NCI-H510A (cell line): ENCODE data around the gene NRP1.

Experiments used
- DNase-seq: peaks from one replicate; lab custom pipeline; 2025; lab: John Stamatoyannopoulos, UW

The NRP1 gene

DNA sequence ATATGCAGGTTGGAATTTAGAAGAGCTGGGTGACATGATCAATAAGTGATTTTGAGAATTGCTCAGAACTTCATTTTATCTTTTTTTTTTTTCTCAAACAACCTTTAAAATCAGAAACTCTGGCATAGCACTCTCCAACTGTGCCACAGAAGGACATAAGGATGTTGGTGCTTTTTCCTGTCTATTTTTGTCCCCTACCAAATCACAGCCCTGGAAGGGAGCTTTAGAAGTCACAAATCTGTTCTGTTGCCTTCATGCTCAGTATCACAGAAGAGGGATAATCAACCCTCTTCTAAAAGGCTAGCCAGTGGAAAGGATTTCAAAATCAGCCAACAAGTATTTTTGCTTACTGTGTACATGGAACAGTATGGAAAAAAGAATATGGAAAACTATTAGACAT is 14.8 kb upstream of the NRP1 start:
- DNase-seq: no peak

DNA sequence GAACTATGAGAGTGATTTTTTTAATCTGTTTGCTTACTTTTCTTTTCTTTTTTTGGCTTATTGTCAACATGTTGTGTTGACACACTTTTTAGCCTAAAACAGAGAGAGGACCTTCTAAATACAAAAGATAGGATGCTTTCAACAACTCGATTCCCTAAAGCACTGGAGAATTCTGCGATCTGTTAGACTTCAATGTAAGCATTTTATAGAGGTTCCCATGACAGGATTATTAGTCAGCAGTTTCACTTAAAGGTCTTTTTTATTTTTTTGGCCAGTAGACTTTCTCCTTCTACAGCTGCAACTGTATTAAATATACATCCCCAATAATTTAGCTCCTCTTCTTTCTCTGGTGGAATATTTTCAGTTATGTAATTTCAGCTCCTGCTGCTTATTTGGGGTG is 12.7 kb upstream of the NRP1 start:
- no peak for DNase-seq

DNA sequence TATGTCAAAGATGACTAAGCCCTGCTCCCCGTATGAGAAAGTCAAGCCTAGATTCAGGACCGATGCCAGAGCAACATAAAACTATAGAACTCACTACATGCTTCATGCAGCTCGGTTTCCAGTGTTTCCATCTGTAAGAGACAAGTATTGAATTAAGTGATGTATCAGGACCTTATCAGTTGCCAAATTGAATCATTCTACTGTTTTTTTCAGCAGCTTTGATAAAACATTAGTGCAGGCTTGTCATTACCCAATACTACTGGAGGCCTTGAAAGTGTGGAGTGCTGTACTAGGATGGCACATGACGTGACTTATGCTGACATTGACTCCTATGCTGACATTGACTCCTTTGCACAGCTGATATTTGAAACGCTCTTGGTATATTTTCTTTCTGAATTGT is 10.8 kb upstream of the NRP1 start:
- no peak for DNase-seq

DNA sequence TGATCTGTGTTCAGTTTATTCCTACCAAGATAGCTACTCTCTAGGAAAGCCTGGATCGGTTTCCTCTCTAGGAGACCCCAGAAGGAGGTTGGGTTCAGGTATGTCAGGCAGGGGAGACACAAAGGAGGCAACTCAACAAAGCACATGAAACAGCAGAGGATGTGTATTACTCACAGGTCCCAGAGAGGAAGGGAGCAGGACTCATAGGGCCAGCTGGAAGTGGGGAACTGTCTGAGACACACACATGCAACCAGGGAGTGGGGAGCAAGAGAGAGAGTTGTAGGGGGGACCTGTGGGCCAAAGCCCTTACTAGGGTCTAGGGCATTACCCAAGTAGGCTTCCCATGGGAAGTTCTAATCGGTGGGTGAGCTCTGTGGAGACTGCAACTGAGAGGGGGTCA is 10.2 kb upstream of the NRP1 start:
- no peak for DNase-seq

DNA sequence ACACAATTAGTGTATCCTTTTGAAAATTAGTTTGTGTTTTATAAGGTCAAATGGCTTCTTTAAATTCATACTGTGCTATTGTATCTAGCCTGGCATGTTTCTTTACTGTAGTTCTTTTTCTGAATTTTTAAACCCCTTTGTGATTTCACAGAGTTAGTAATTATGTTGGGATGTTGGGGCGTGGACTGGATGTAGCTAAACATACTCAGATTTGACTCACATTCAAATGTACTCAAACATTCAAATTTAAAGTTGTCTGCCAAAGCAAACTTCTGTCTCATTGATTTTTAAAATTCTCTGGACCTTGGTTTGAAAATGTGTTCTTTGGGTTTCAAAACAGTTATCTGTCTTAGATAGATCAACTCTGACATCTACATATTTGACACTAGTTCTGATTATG is 7.2 kb upstream of the NRP1 start:
- DNase-seq: no peak

DNA sequence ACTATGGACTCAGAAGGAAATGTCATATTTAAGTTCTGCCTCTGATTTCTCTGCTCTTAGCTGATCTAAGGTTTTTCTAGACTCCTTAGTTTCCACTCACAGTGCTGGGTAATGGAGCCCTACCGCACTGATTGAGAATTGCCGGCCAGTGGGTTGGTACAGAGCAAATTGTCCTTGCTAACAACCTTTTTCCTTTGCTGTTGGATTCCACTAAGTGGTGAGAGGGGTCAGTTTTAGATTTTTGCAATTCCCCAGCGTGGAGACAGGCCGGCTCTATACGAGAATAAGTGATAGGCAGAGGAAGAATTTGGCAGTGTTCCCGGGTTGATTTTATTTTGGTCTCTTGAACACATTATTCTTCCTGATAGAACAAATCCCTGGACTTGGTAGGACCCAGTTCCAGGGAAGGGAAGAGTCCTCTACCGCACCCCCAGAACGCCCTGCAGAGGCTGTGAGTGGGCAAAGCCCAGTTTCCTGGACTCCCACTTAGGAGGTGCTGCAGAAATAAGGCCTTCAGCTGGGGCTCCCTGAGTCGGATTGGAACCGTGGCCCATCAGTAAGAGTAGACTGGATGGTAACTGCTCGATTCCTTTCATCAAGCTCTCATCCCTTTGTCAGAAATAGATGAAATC is 3.0 kb upstream of the NRP1 start:
- no peak for DNase-seq

DNA sequence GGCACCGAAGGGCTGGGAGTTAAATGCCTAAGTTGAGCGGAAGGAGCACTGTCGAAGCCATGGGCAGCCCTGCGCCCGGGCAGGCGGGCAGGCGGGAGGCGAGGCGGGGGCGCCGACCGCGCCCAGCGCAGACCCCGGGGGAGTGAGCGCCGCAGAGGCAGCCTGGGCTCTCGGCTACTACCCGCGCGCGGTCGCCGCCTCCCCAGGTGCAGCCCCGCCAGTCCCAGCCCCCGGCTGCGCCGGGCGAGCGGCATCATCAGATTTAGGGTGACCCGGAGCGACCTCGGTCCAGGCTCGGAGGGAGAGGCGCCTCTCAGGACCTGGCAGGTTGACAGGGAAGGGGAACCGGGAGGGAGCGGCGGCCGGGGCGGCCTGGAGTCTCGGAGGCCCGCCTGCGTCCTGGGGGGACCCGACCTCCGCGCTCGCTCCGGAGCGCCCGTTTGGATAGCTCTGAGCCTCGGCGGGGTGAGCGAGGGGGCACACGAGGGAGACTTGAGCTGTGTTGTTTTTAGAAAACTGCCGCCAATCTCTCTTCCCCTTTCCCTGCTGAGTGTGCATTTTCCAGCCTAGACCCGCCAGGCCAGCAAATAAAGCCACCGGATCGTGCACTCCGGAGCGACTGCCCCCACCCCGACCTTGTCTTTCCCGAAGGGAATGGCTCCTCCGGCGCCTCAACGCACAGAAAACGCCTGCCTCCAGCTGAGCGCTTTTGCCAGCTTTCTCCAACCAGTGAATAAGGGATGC is 2.3 kb upstream of the NRP1 start:
- DNase-seq: no peak

DNA sequence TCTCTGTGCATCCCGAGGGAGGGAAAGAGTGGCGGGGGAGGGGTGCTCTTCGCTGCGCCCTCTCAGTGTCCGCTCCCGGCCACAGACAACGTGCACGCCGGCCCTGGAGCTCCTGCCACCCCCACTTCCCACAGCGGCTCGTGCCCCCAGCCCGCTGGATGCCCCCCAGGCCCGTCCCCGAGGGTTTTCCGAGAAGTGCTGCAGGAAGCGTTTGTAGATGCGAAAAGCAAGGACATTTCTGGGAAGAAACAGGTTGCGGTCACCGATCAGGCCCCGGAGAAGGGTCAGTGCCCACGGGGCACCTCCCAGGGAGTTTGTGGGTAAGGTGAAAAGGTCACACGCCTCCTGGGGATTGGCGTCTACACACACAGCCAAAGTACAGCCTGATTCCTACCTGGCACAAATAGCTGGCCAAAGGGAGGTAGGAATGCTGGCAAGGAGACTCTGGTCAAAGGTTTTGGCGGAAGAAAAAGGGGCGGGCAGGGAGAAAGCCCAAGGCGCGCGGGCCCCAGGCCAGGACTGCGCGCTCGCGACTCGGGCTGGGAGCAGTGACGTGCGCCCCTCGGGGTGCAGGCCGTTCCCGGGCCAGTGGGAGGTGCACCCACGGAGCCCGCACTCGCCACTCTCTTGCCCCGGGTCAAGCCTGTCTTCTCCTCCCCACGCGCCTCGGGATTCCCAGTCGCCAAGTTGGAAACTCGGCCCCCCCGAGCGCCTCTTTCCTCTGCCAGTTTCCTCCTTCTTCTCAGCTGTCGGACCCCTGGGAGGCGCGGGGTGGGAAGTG is 1.5 kb upstream of the NRP1 start:
- no peak for DNase-seq

DNA sequence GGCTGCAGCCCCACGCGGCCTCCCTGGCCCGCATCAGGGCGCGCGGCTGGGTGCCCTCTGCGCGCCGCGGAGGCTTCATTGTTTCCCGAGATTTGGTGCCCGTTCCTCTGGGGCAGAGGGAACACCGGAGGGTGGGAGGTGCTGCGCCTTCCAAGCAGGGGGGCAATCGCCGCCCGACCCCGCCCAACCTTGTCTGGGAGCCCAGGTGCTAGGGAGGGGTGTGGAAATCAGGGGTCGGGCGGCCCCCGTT is 1.0 kb upstream of the NRP1 start:
- DNase-seq: no peak

DNA sequence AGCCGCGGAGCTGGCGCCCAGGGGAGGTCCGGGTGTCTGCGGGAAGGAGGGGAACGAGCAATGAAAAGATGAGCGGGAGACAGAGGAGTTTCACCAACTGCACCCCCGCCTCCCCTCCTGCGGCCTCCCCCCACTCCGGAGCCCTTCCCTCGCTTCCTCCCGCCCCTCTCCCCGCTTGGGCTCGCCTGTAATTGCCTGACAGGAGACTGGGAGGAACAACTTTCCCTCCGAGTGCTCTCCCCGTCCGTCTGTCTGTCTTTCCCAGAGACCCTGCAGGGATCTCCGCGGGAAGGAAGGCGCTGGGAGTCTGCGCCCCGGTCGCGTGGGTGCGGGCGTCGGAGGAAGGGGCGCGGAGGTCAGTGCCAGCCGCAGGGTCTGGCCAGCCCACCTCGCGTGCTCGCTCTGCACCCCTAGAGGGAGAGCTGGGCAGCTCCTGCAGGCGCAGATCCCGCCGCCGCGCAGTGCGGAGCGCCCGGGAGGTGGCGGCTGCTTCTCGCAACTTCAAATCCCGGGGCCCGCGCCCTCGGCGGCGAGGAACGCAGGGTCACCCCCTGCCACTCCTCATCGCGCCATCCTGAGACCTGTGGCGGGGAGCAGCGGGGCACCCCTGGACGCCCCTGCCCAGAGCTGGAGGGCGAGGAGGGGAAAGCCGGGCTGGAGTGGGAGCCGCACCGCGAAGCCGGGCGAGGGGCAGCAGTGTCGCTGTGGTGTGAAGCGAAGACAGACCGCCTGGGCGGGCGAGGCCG is 511 bp upstream of the NRP1 start:
- no peak for DNase-seq

DNA sequence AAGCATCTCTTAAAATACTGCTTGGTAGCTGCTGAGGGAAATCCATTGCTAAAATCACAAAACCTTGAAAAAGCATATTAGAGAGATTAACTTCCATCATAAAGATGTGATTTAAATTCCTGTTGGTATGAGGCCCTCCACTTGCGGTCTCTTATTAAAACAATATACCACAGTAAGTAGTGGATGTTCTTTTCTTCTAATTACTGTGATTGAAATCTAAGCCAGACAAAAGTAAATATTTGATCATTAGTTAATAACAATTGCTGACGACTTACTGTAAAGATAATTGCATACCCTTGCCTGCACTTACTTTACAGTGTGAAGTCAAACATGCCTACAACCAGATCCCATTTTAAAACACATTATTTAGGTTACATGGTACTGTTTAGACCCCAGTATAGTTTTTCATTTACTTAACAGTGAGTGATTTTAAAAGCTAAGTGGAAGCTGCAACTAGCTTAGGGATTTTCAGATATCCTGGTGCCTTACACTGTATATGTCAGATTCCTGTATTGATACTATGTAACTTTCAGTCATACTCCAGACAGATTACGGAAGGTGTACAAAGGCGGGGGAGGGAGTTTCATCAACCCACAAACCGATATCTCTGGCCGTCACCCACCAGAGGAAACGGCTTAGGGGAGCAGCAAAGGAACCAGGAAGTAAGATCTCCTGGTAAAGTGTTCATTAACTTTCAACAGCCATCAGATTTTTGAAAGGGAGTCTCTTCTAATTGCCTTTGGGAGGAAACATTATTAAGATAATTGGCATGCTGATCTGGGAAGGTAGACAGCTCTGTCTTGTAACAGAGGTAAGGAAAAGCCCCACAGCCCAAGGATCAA is 986 bp downstream of the NRP1 start:
- no peak for DNase-seq

DNA sequence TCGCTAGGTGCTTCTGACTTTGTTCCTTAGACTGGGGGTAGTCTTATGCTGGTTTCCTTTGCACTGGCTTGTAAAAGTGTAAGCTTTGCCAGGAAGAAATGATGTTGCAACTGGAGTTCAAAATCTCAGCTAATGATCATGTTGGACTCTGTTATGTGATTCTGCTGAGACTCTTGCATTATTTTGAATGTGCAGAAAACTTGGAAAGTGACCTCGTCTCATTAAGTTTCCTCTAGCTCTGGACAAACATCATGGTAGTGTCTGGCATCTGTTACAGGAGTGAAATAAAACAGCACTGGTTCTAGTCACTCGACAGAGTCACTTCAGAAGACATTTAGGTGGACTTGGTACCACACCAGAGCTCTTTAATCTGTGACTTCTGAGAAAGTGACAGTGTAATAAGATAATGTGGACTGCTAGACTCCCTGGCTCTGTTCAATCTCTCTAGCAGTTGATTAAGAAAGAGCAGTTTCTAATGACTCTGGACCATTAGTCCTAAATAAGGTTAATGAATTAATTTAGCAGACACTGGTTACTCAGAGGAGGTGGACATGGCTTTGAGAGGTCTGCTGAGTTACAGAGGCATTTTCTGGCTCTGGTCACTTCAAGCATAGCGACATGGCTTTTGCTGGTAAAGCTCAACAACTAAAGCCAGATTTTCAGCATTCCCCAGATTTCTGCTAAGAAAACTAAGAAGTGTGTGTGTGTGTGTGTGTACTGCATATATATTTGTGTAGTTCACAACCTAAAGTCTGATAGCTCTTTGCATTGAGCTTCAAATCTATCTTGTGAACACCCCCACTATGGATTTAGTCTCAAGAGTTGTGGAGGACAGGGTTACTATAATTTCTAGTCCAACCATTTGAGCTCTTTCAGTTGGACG is 2.0 kb downstream of the NRP1 start:
- DNase-seq: no peak

DNA sequence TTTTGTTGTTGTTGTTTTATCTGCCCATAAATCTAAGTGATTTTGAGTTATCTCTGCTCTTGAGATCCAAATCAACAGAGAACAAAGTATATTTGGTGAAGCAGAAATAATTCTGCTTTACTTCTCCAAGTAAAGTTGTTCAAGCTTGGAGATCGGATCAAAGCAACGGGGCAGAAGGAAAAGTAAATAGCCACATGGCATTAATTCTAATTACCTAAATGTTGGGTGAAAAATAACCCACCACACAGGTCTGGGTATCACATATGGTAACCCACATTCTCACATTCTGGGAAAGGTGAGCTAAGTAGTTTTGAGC is 3.1 kb downstream of the NRP1 start:
- DNase-seq: no peak

DNA sequence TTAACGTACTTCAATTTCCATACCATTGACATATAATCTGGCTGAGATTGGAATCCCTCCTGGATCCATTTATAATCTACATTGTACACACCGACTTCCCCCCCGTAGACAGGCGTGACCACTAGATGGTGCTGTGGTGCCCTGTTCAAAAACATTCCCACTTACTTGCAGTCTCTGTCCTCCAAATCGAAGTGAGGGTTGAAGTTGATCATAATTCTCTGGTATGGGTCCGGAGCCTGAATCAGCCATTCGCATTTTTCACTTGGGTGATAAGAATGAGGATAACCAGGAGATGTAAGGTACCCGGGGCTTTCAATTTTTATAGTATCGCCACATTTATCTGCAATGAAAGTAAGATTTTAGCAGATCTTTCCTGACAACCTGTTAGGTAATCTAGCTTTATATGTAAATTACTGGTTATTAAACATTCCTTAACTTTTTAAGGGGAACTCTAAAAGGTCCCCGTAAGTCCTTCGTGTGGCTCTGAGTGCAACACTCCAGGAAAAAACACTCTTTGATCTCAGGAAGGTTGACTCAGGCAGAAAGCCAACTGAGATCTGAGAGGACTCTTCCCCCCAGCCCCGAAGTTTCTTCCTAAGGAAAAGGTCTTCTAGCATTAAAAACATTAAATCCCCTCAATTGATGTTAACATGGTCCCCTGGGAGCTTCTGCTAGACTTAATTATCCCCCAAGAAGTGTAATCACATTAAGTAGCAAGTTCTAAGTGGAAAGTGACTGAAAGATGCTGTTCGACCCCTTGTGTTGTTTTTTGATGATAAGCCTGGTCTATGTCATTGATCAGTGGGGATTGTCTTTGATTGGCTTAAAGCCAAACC is 3.7 kb downstream of the NRP1 start:
- DNase-seq: peak; percentile 23

DNA sequence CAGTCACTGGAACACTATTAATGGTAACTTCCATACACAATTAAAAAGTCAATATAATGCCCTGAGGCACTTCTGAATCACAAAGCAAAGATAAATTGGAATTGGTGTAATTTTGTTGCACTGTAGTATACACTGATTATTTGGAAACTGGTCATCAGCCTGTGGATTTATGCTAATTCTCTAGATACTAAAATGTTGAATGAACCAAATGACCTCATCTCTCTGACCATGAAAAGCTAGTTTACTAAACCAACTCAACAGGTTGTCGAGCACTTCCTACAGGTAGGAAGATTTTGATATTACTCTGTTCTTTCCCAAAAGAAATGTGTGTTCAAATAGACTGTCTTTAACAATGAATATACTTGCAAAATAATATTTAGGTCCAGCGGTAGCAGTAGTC is 5.3 kb downstream of the NRP1 start:
- DNase-seq: no peak

DNA sequence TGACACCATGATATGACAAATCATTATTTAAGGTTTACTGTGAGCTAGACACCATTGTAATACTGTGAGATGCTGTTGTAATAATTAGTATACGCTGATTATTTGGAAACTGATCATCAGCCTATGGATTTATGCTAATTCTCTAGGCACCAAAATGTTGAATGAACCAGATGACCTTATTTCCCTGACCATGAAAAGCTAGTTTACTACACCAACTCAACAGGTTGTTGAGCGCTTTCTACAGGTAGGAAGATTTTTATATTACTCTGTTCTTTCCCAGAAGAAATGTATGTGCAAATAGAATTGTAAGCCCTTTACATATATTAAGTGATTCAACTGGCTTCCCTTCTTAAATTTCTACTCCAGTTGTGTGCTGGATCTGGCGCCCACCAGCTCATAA is 6.2 kb downstream of the NRP1 start:
- DNase-seq: no peak

DNA sequence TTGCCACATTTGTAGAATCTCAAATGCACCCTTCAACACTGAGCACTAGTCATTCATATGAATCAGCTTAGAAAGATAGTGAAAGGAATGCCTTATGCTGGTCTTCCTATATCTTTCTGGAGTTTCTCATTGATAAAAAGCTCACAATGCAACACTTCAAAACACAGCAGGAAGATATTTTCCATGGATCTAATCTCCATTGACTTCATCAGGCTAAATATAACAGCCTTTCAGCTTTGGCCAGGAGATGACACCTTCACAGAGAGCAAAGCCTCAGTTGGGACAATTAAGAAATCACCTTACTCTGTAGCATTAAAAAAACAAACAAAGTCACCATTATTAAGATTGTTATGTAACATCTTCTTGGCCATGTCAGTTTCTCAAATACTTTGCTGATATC is 6.7 kb downstream of the NRP1 start:
- DNase-seq: no peak

DNA sequence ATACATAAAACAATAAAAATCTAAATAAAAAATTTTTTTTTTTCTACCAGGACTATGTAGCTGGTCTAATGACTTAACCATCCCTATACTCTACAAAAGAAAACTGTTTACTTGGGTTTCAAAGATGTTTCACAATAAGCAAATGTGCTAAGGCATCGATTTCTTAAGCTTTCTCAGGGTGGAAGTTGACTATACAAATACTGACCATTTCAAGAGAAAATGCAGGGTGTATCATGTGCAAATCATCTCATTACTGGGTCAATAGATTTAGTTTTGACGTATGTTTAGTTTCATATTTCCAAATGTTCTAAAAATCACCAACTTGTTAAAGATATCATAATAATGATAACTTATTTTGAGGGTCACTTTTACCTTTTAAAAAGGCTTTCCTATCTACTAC is 7.5 kb downstream of the NRP1 start:
- DNase-seq: no peak

DNA sequence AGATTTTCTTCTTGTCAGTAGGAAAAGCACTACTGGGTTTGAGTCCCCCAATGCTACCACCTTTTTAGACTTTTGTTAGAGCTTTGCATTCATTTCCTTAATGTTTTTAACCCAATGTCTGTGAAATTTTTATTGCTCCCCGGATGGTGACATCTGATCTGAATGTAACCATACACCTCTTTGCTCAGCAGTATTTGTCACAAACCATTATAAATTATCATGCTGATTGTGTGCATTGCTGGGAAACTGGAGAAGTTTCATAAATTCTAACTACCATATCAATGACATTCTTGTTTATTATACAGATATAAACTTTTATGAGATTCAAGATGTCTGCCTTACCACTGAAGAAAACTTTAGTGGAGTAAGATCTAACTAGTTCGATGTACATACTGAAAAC is 8.5 kb downstream of the NRP1 start:
- no peak for DNase-seq

DNA sequence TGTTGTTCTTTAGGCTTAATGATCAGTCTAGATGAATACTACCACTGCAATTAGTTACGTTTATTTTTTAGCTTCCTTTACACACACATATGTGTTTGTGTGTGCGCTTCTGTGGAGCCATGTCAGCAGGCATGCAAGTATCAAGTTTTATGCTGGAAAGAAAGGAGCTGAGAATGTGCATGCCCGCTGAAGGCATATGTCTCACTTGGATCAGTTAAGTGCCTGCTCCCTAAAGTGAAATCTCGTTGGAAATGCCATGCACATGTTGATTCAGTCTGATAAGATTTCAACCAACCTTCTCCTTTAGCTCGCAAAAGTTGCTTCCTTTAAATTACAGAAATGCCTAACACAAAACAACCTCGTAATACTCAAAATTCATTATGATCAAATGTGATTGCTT is 10.7 kb downstream of the NRP1 start:
- no peak for DNase-seq
